Measurements from ENCODE around the gene MINDY4.

MINDY4 gene

DNA sequence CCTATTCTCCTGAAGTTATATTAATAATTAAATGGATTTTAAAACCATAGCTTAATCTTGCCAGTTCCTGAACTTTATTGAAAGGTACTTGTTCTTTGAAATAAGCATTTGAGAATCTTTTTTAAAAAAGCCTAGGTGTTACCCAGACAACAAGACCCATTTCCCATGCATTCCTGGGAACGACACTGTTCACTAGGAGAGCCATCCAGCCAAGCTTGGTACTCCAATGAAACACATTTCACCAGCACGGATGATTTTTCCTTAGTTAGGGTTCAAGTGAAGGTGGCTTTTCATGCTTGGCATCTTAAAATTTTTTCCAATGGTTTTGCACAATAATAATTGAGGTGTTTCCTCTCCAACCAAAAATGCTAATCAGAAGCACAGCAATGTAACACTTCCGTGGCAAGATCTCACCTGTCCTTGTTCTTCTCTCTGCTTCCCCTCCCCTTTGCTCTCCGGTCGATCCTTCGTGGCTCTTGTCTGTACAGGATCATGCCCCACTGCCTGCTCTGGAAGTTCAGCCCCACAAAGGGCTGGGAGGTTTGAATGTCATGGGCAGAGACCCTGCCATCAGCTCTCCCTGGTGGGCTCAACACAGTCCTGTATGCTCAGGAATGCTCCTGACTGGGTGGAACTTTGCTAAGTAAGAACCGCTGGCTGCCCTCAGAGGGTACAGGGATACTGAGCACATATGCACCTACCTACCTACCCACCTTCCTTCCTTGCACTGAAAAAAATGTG is 70.8 kb downstream of the MINDY4 start:
- no peak for DNase-seq (ENCODE audit: low read depth)
- TF ChIP-seq, protein P1, sequence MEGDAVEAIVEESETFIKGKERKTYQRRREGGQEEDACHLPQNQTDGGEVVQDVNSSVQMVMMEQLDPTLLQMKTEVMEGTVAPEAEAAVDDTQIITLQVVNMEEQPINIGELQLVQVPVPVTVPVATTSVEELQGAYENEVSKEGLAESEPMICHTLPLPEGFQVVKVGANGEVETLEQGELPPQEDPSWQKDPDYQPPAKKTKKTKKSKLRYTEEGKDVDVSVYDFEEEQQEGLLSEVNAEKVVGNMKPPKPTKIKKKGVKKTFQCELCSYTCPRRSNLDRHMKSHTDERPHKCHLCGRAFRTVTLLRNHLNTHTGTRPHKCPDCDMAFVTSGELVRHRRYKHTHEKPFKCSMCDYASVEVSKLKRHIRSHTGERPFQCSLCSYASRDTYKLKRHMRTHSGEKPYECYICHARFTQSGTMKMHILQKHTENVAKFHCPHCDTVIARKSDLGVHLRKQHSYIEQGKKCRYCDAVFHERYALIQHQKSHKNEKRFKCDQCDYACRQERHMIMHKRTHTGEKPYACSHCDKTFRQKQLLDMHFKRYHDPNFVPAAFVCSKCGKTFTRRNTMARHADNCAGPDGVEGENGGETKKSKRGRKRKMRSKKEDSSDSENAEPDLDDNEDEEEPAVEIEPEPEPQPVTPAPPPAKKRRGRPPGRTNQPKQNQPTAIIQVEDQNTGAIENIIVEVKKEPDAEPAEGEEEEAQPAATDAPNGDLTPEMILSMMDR (conservative IDR thresholded peaks at IDR 0.05; ENCODE audit: low read length) = no peak
- H3K4me3 ChIP-seq (ENCODE audit: low read length) = no peak overlapping the region

DNA sequence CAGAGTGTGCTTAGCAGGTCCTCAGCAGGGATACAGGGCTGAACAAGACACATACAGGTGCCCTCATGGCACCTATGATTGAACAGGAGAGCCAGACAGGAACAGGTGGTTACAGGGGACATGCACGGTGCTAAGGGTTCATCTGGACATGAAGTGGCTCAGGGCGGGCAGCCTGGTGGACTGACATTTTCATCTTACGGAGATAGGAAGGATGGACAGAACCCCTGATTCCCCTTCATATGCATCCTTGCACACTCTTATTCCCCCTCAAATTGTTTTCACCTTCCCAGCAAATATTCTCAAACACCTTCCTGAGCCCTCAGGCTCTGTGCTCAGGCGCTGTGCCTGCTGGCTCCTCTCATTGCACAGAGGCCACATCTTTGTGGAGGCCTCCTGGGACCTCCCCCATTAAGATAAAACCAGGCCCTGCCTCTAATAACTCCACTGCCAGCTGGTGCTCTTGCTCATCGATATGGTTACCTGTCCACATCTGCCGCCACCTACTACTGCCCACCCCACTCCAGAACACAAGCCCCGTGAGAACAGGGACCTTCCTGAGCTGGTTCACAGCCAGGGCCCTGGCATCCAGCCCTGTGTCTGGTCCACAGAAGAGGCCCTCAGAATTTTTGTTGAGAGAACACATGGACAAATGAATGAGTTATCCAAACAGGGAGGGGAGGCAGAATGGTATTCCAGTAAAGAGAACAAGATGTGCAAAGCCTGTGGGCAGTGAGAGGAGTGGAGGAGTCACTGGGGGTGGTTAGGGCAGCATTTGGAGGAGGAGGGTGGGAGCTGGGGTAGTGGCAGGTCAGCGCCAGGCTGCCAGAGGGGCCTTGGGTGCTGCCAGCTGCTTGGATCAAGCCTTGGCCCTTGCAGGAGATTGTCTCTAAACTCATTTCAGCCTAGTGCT is 71.6 kb downstream of the MINDY4 start:
- peak; percentile 74 for DNase-seq (ENCODE audit: low read depth)

DNA sequence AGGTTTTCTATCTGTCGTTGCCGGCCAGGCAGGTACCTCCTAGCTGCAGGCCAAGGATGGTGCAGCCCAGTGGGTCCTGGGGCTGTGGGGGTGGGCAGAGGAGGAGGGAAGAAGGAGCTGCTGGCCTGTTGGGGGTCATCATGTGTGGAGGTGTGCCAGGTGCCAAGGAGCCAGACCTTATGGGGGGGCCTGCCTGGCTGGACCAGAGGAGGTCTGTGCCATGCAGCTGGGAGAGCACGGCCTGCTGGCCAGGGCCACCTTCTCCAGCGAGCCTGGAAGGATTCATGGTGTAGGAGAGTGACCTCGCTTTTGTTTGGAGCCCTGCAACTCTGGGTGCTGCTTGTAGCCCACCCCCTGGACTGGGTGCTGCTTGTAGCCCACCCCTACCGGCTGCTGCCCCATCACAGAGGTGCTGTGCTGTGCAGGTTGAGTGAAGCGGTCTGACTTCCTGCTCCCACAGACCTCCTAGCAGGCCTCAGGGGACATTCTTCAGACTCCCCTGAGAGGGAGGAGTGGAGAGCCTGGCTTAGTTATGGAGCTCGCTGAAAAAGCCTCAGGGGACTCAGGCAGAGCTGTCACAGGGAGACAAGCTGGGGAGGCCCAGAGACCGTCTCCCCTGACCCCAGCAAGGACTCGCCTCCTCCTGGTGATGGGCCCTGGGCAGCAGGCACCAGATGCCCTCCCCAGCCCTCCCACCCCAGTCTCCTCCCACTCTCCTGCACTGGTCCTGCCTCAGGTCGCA is 72.7 kb downstream of the MINDY4 start:
- H3K4me3 ChIP-seq (ENCODE audit: low read length) = no peak overlapping the region
- TF ChIP-seq, protein P1 (conservative IDR thresholded peaks at IDR 0.05; ENCODE audit: low read length) = no peak
- DNase-seq (ENCODE audit: low read depth) = no peak

More for the DNA sequence above, 71.6 kb downstream of the MINDY4 start:
- TF ChIP-seq, protein P1 (conservative IDR thresholded peaks at IDR 0.05; ENCODE audit: low read length) = no peak
- no peak overlapping the region for H3K4me3 ChIP-seq (ENCODE audit: low read length)

DNA sequence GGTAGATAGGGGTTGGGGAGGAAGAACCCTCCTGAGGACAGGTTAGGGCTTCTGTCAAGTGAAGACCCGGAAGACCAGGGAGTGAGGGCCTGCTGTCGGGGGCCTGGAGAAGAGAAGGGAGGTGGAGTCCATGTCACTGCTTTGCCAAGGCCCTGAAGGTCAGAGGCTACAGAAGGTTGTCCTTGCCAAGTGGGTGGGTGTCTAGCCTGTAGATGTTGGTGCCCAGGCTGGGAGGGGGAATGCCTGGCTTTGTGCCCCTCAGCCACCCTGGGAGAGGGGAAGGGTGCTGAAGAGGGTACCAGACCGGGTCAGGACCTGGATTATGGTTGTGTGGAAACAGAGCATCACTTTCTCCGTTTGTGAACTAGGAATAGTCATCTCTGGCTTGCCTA is 73.3 kb downstream of the MINDY4 start:
- DNase-seq (ENCODE audit: low read depth) = no peak
- no peak overlapping the region for H3K4me3 ChIP-seq (ENCODE audit: low read length)
- TF ChIP-seq, protein P1 (conservative IDR thresholded peaks at IDR 0.05; ENCODE audit: low read length) = no peak

DNA sequence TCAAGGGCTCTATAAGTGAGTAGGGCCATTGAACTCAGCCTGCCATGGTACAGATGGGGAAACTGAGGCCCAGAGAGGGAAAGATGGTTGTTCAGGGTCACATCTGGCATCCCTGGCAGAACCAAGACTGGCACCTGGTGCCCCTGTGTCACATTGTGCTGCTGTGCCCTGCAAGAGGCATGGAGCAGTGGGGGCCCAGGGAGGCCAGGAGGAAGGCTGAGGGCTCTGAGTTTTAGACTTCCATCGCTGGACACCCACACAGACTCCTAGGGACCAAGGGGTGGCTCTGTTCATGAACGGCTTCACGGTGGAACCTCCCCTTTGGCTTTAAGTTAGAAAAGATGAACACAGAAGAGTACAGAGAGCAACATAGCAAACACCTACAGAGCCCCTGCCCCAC is 73.7 kb downstream of the MINDY4 start:
- TF ChIP-seq, protein P1 (conservative IDR thresholded peaks at IDR 0.05; ENCODE audit: low read length) = no peak
- H3K4me3 ChIP-seq (ENCODE audit: low read length) = no peak overlapping the region
- no peak for DNase-seq (ENCODE audit: low read depth)

DNA sequence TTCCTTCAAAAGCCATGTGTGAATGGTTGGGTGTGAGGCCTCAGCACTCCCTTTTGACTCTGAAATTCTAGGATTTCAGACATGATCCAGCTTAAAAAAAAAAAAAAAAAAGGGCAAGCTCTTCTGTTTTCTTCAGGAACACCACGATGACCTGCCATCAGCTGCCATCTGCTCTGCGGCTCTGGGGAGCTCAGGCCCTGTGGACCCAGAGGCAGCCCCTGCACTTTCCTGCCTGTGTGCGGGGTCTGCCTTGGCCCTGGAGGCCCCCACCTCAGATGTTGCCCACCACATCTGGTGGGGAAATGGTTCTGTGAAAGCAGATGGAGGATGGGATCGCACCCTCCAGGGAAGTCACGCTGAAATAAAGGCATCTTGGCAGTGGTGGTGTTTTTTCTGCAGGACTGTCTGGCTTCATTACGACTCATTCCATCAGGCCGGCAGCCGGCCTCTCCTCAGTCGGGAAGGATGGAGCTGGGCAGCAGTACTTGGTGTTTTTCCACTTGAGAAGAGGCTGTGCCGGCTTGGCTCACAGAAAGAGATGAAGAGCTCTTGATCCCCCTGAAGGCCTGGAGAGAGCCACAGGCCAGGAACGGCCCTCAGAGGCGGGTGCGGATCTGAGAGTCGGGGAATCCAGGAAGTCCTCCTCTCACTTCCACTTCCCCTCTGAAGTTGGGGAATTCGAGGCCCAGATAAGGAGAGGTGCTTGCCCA is 74.4 kb downstream of the MINDY4 start:
- DNase-seq (ENCODE audit: low read depth) = peak; percentile 58
- TF ChIP-seq, protein P1 (conservative IDR thresholded peaks at IDR 0.05; ENCODE audit: low read length) = no peak
- no peak overlapping the region for H3K4me3 ChIP-seq (ENCODE audit: low read length)
